Bronchial epithelial cell (primary cell): ENCODE measurements around the gene CTDP1. TPM values are rescaled to one million over a fixed set of nuclear protein-coding genes. Genes with fewer than 3 reads are reported as not detected.

Source experiments
- DNase-seq: peaks from one replicate; pipeline ENCODE4 v3.0.0-alpha.2; 2010; ENCODE audit warnings: low read depth
- FAIRE-seq: peaks from 2 replicates; lab custom pipeline; 2011; peaks lifted over from hg19 to GRCh38; lab: Jason Lieb, UNC
- H3K27me3 ChIP-seq: 2 replicates; pipeline ENCODE4 v1.5.1; 2011; ENCODE audit warnings: low read length; ENCODE audit not compliant: control insufficient read depth, insufficient read depth
- H3K36me3 ChIP-seq: 2 replicates; pipeline ENCODE4 v1.5.1; 2011; ENCODE audit warnings: low read length; ENCODE audit not compliant: control insufficient read depth, insufficient read depth
- H3K4me3 ChIP-seq: 2 replicates; pipeline ENCODE4 v1.5.1; 2011; ENCODE audit warnings: mild to moderate bottlenecking, low read depth, low read length, control low read depth
- total RNA-seq: library from RNA; depleted of rRNA; stranded (reverse); fragments of >200 nt; gene quantifications from 2 replicates; pipeline ENCODE4 v1.2.1, GENCODE V29; 2014
- TF ChIP-seq, protein P1 (sequence below): IDR thresholded peaks from 2 replicates; pipeline ENCODE4 v1.5.1; 2011; ENCODE audit warnings: mild to moderate bottlenecking, moderate library complexity, low read length, control low read depth, inconsistent platforms; ENCODE audit not compliant: insufficient read depth, severe bottlenecking

The CTDP1 gene
- total RNA-seq, 1 donor from 2014 or later, result 27.1 TPM

DNA sequence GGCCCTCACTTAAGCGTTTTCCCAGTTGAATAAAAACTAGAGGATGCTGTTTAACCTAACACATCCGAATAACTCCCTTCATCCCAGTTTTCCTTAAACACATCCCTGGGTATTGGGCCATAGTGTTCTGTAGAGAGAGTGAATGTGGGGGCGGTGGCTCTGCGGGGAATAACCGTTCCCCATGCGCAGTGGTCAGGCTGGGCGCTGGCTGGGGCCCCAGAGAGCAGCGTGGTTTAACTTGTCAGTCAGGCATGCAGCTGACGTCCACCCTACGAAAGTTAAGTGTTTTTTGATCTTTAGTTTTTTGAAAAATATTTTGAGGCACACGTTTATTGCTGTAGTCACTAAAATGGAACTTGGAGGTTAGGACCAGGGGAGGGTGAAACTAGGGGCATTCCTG lies 33.7 kb downstream of the CTDP1 start:
- TF ChIP-seq, protein P1, sequence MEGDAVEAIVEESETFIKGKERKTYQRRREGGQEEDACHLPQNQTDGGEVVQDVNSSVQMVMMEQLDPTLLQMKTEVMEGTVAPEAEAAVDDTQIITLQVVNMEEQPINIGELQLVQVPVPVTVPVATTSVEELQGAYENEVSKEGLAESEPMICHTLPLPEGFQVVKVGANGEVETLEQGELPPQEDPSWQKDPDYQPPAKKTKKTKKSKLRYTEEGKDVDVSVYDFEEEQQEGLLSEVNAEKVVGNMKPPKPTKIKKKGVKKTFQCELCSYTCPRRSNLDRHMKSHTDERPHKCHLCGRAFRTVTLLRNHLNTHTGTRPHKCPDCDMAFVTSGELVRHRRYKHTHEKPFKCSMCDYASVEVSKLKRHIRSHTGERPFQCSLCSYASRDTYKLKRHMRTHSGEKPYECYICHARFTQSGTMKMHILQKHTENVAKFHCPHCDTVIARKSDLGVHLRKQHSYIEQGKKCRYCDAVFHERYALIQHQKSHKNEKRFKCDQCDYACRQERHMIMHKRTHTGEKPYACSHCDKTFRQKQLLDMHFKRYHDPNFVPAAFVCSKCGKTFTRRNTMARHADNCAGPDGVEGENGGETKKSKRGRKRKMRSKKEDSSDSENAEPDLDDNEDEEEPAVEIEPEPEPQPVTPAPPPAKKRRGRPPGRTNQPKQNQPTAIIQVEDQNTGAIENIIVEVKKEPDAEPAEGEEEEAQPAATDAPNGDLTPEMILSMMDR, result no peak
- H3K4me3 ChIP-seq, result no peak overlapping the region
- no peak for DNase-seq
- FAIRE-seq, result no peak
- peaks cover 15% of the 10 kb centered on the region for H3K36me3 ChIP-seq
- no peaks in the 10 kb centered on the region for H3K27me3 ChIP-seq

DNA sequence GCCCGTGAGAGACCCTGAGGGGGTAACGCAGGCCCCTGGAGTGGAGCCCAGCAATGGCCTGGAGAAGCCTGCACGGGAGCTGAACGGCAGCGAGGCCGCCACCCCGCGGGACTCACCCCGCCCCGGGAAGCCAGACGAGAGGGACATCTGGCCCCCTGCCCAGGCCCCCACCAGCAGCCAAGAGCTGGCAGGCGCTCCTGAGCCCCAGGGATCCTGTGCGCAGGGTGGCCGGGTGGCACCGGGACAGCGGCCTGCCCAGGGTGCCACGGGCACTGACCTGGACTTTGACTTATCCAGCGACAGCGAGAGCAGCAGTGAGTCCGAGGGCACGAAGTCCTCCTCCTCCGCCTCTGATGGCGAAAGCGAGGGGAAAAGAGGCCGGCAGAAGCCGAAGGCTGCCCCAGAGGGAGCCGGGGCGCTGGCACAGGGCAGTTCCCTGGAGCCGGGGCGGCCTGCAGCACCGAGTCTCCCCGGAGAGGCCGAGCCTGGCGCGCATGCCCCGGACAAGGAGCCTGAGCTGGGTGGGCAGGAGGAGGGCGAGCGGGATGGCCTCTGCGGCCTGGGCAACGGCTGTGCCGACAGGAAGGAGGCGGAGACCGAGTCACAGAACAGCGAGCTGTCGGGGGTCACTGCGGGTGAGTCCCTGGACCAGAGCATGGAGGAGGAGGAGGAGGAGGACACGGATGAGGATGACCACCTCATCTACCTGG lies 35.1 kb downstream of the CTDP1 start:
- Histone ChIP-seq H3K36me3 (peaks cover 16% of the 10 kb centered on the region), H3K27me3 (no peaks in the 10 kb centered on the region), H3K4me3 (no peak overlapping the region)
- FAIRE-seq (no peak), DNase-seq (no peak)
- TF ChIP-seq, protein P1, result no peak

DNA sequence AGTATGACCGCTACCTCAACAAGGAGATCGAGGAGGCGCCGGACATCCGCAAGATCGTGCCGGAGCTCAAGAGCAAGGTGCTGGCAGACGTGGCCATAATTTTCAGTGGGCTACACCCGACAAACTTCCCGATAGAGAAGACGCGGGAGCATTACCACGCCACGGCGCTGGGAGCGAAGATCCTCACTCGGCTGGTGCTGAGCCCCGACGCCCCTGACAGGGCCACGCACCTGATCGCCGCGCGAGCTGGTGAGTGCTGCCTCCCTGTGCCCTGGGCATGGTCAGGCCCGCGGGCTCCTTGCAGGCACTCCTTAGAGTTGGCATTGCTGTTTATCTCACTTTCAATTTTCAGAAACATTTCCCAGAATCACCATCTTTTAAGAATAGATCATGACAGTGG lies 35.7 kb downstream of the CTDP1 start:
- Histone ChIP-seq H3K36me3 (peaks cover 18% of the 10 kb centered on the region), H3K27me3 (no peaks in the 10 kb centered on the region), H3K4me3 (no peak overlapping the region)
- FAIRE-seq (no peak), DNase-seq (no peak)
- TF ChIP-seq, protein P1, result no peak

DNA sequence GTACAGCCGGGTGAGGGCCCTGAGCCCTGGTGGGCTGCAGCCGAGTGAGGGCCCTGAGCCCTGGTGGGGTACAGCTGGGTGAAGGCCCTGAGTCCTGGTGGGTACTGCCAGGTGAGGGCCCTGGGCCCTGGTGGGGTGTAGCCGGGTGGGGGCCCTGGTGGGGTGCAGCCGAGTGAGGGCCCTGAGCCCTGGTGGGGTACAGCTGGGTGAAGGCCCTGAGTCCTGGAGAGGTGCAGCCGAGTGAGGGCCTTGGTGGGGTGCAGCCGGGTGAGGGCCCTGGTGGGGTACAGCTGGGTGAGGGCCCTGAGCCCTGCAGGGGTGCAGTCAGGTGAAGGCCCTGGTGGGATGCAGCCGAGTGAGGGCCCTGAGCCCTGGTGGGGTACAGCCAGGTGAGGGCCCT lies 37.5 kb downstream of the CTDP1 start:
- FAIRE-seq, result no peak
- no peak overlapping the region for H3K4me3 ChIP-seq
- peaks cover 24% of the 10 kb centered on the region for H3K36me3 ChIP-seq
- H3K27me3 ChIP-seq, result no peaks in the 10 kb centered on the region
- no peak for DNase-seq
- TF ChIP-seq, protein P1, result no peak

DNA sequence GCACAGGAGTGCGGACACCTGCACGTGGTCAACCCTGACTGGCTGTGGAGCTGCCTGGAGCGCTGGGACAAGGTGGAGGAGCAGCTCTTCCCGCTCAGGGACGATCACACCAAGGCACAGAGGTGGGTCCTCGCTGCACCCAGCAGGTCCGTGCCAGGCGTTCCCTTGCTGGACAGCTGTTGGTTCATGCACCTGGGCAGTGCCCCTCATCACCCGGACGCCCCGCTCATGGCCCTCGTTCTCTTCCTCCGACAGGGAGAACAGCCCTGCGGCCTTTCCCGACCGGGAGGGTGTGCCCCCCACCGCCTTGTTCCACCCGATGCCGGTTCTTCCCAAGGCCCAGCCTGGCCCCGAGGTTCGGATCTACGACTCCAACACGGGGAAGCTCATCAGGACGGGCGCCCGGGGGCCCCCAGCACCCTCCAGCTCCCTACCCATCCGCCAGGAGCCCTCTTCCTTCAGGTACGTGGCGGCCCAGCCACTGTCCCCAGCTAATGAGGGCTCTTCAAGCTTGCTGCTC lies 38.0 kb downstream of the CTDP1 start:
- Histone ChIP-seq H3K27me3 (no peaks in the 10 kb centered on the region), H3K36me3 (peaks cover 24% of the 10 kb centered on the region), H3K4me3 (no peak overlapping the region)
- TF ChIP-seq, protein P1, result no peak
- DNase-seq, result no peak
- FAIRE-seq, result no peak
